K562 (cell line): ENCODE data around the gene PYGB. TPM values are rescaled to one million over a fixed set of nuclear protein-coding genes. Genes with fewer than 3 reads are reported as not detected.
A peak's percentile ranks its signal among the peaks of the same experiment; 100 is the strongest.

Experiments used
- ARID1B ChIP-seq: fragments of 450-650 bp; IDR thresholded peaks from 2 replicates; pipeline ENCODE4 v1.6.1; 2016; ENCODE audit warnings: antibody characterized with exemption, mild to moderate bottlenecking, inconsistent platforms
- CC2D1A ChIP-seq: fragments of 450-650 bp; IDR thresholded peaks from 2 replicates; pipeline ENCODE4 v1.6.1; 2017; ENCODE audit warnings: mild to moderate bottlenecking
- CREM ChIP-seq: IDR thresholded peaks from 2 replicates; pipeline ENCODE4 v1.6.1; 2014; ENCODE audit warnings: antibody characterized with exemption, low read depth
- ETS2 ChIP-seq: IDR thresholded peaks from 2 replicates; pipeline ENCODE4 v1.6.1; 2016; ENCODE audit warnings: borderline replicate concordance, missing genetic modification characterization, mild to moderate bottlenecking, moderate library complexity, missing compliant biosample characterization; ENCODE audit not compliant: poor library complexity, severe bottlenecking
- HDAC1 ChIP-seq, 2 experiments: fragments of 450-650 bp; IDR thresholded peaks; 2 replicates each; pipeline ENCODE4 v1.6.1; 2016 to 2017; ENCODE audit warnings: inconsistent platforms in 1 of 2, mild to moderate bottlenecking in 1 of 2, moderate library complexity in 1 of 2
- MAZ ChIP-seq, 2 experiments: fragments of 450-650 bp in 1 of 2; sonication (generic) in 1 of 2; formaldehyde crosslinking; IDR thresholded peaks in 1 of 2; conservative IDR thresholded peaks in 1 of 2; 2 replicates each; pipeline versions ENCODE4 v1.4.0 to v1.5.0; 2020; ENCODE audit warnings: mild to moderate bottlenecking in 1 of 2, missing genetic modification reagents in 1 of 2
- MTA1 ChIP-seq: fragments of 450-650 bp; IDR thresholded peaks from 2 replicates; pipeline ENCODE4 v1.6.1; 2017; ENCODE audit warnings: borderline replicate concordance
- MTF1 ChIP-seq: fragments of 250-450 bp; sonication (Bioruptor Pico); IDR thresholded peaks from 2 replicates; pipeline ENCODE4 v1.9.0; 2021; ENCODE audit warnings: moderate library complexity, mild to moderate bottlenecking, inconsistent platforms, borderline replicate concordance
- NELFE ChIP-seq: IDR thresholded peaks from 2 replicates; pipeline ENCODE4 v1.6.1; 2011; ENCODE audit warnings: mild to moderate bottlenecking; ENCODE audit not compliant: insufficient read depth, insufficient read length
- RBM25 ChIP-seq: fragments of 200-400 bp; formaldehyde crosslinking; IDR thresholded peaks from 2 replicates; pipeline ENCODE4 v1.6.1; 2018; ENCODE audit warnings: low read length, low read depth, moderate library complexity; ENCODE audit not compliant: severe bottlenecking
- REST ChIP-seq, 2 experiments: fragments of 450-650 bp; formaldehyde crosslinking in 1 of 2; IDR thresholded peaks; 2 replicates each; pipeline versions ENCODE4 v1.4.0 to v1.6.1; 2014 to 2020; ENCODE audit warnings: mild to moderate bottlenecking in 2 of 2, borderline replicate concordance in 1 of 2, low read depth in 1 of 2
- SIRT6 ChIP-seq: IDR thresholded peaks from one replicate; pipeline ENCODE4 v1.6.1; 2012; ENCODE audit warnings: low read depth, mild to moderate bottlenecking, control low read depth, inconsistent platforms, low read length, moderate library complexity
- XRCC3 ChIP-seq: fragments of 450-650 bp; IDR thresholded peaks from 2 replicates; pipeline ENCODE4 v1.6.1; 2017; ENCODE audit warnings: mild to moderate bottlenecking, moderate library complexity
- ZFP36 ChIP-seq: fragments of 150-350 bp; IDR thresholded peaks from 2 replicates; pipeline ENCODE4 v1.6.1; 2018; ENCODE audit warnings: low read length, low read depth; ENCODE audit not compliant: partially characterized antibody
- ZNF134 ChIP-seq: fragments of 250-450 bp; sonication (Bioruptor Pico); conservative IDR thresholded peaks from 2 replicates; pipeline ENCODE4 v1.4.0; 2020
- ZNF197 ChIP-seq: fragments of 200-800 bp; sonication (Bioruptor generic); IDR thresholded peaks from 2 replicates; pipeline ENCODE4 v1.6.1; 2016; ENCODE audit warnings: low read depth, missing genetic modification characterization, missing compliant biosample characterization
- ZSCAN32 ChIP-seq: fragments of 450-650 bp; formaldehyde crosslinking; IDR thresholded peaks from 2 replicates; pipeline ENCODE4 v1.4.0; 2020; ENCODE audit warnings: mild to moderate bottlenecking, moderate library complexity
- polyA plus RNA-seq, 8 experiments: library from polyadenylated mRNA; depleted of rRNA in 4 of 8; stranded (reverse) in 5 of 8; unstranded in 3 of 8; fragments of >200 nt; fragmentation: Nextera tagmentation in 2 of 8; fragmentation: Illumina TruSeq in 1 of 8; extraction: Ambion mirVana in 2 of 8; extraction: Trizol in 1 of 8; gene quantifications; 2 replicates each; pipeline versions ENCODE4 v1.2.1 to v1.2.3, GENCODE V29; 2011 to 2014; ENCODE audit warnings: inconsistent platforms in 1 of 8, missing spikeins in 1 of 8
- total RNA-seq, 7 experiments: library from RNA; depleted of rRNA in 6 of 7; stranded (reverse); fragments of >200 nt in 6 of 7; fragmentation: Illumina TruSeq in 2 of 7; extraction: Trizol in 2 of 7; gene quantifications; 2 replicates each; pipeline versions ENCODE4 v1.2.1 to v1.2.3, GENCODE V29; 2011 to 2021; ENCODE audit warnings: low replicate concordance in 1 of 7
- TF ChIP-seq, protein P1 (sequence below): sonication (generic); formaldehyde crosslinking; IDR thresholded peaks from 2 replicates; pipeline ENCODE4 v1.8.0; 2022; ENCODE audit warnings: mild to moderate bottlenecking, low read depth, missing genetic modification reagents

PYGB gene
- total and polyA plus RNA-seq, 9 of the 15 experiments (the other 6 are each of a cell fraction or from before 2014, with no cell fraction given) = 0.34 to 18.0 (median 9.8) TPM

- TF ChIP-seq REST (IDR thresholded peaks at IDR 0.05; ENCODE audit: borderline replicate concordance) = peak; percentile 93
- TF ChIP-seq REST (CRISPR knock-in tag; IDR thresholded peaks at IDR 0.05; ENCODE audit: low read depth) = no peak
- TF ChIP-seq ARID1B = peak; percentile 81
- no peak for TF ChIP-seq MTF1 (CRISPR knock-in tag)
- TF ChIP-seq ZNF134 (CRISPR knock-in tag) = no peak
- TF ChIP-seq NELFE = no peak
- no peak for TF ChIP-seq RBM25
- TF ChIP-seq MTA1 = no peak
- TF ChIP-seq MAZ (CRISPR knock-in tag; conservative IDR thresholded peaks at IDR 0.05 in 1 of 2, IDR thresholded peaks at IDR 0.05 in 1 of 2) = peak; percentile 12 to 40; a peak in 1 of 4 replicates
- no peak for TF ChIP-seq HDAC1 (IDR thresholded peaks at IDR 0.05)
- peak; percentile 51; the same call in 1 of the 2 replicates for TF ChIP-seq CREM
- no peak for TF ChIP-seq ETS2 (tag)
- no peak for TF ChIP-seq CC2D1A
- no peak for TF ChIP-seq ZSCAN32 (CRISPR knock-in tag)
- TF ChIP-seq ZNF197 (CRISPR knock-in tag) = no peak
- no peak for TF ChIP-seq XRCC3
- TF ChIP-seq ZFP36 = no peak
- no peak for TF ChIP-seq SIRT6
- TF ChIP-seq, protein P1, sequence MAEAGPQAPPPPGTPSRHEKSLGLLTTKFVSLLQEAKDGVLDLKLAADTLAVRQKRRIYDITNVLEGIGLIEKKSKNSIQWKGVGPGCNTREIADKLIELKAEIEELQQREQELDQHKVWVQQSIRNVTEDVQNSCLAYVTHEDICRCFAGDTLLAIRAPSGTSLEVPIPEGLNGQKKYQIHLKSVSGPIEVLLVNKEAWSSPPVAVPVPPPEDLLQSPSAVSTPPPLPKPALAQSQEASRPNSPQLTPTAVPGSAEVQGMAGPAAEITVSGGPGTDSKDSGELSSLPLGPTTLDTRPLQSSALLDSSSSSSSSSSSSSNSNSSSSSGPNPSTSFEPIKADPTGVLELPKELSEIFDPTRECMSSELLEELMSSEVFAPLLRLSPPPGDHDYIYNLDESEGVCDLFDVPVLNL (CRISPR knock-in tag) = no peak
These were observed 24.7 kb upstream of the PYGB start (continued) for GRCh38 chr20:25223179-25223661.
